HG02885 (cell line): ENCODE results near the gene CCL11.

ENCODE experiments used
- ATAC-seq: cut with Tn5 transposase; IDR thresholded peaks from one replicate; pipeline ENCODE4 v1.9.1; 2021; ENCODE audit warnings: mild to moderate bottlenecking; ENCODE audit not compliant: unreplicated experiment, poor library complexity

The CCL11 gene

DNA sequence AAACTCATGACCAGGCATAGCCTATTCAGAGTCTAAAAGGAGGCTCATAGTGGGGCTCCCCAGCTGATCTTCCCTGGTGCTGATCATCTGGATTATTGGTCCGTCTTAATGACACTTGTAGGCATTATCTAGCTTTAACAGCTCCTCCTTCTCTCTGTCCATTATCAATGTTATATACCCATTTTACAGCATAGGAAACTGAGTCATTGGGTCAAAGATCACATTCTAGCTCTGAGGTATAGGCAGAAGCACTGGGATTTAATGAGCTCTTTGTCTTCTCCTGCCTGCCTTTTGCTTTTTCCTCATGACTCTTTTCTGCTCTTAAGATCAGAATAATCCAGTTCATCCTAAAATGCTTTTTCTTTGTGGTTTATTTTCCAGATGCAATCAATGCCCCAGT is 29.7 kb upstream of the CCL11 start:
- no peak for ATAC-seq

DNA sequence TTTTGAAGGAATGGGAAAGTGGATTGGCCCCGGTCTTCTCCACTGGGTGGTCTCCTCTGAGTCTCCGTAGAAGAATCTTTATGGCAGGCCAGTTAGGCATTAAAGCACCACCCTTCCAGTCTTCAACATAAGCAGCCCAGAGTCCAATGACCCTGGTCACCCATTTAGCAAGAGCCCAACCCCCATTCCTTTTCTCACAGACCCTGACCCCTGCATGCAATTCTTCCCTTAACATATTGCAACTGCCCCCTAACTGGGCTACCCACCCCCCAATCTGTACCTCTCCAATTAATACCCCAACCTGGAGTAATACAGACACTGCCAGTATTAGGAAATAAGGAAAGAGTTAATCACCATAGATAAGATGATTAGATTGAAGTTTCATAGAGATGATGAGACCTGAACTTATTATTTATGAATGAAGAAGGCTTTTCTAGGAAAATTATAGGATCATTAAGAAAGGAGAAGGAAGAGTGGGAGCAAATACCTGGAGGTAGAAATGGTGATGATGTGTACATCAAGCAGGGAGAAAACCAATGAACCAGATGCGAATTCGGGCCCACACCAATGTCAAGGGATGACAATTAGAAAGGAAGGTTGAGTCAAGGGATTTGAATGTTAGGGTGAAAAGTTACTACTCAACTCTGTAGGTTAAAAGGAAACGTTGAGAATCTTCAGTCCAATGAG is 28.1 kb upstream of the CCL11 start:
- no peak for ATAC-seq

- ATAC-seq = no peak
Observed at GRCh38 chr17:34257986-34258326, 27.6 kb upstream of the CCL11 start.

DNA sequence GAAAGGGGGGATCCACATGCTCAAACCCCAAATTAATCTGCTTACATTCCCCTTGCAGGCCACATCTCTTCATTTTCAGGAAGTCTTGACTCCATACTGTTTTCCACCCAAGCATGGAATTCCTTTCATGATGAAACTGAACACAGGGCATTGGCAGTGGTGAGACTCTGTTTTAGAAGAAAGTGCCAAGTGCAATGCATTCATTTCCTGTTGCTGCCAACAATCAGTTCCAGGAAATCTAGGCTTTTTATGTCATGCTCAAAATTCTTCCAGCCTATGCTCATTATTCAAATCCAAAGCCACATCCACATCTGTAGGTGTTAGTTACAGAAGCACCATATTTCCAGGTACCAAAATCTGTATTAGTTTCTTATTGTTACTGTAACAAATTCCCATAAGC is 26.4 kb upstream of the CCL11 start:
- ATAC-seq = no peak

DNA sequence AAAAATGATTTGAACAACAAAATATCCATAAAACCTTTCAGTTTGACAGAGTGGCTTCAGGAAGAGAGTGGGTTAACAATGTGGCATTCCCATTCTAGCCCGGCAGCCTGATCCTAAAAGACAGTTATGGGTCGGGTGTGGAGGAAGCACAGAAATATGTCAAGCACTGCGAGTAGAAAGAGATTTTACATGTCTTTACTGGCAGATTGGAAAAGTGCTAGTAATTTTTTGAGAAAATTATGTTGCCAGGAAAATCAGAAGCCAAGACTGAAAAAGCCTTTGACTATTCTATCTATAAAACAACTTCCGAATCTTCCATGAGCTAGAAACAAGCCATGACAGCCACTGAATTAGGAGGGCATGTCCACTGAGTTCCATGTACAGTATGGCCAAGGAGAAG is 24.7 kb upstream of the CCL11 start:
- no peak for ATAC-seq

DNA sequence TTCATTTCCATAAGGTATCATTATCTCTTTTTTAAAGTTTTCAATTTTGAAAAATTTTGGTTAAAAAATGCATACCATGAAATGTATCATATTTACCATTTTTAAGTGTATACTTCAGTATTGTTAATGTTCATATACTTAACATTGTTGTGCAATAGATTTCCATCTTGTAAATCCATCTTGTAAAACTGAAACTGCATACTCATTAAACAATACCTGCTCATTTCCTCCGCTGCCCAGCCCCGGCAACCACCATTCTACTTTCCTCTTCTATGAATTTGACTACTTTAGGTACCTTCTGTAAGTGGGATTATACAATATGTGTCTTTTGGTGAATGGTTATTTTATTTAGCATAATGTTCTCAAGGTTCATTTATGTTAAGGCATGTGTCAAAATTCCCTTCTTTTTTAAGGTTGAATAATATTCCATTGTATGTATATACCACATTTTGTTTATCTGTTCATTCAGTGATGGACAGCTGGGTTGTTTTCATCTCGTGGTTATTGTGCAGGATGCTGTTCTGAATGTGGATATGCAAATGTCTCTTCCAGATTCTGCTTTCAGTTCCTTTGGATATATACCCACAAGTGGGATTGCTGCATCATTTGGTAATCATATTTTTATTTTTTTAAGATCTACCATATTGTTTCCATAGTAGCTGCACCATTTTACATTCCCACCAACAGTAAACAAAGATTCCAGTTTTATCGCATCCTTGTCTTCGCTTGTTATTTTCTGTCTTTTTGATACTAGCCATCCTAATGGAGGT is 23.8 kb upstream of the CCL11 start:
- no peak for ATAC-seq

DNA sequence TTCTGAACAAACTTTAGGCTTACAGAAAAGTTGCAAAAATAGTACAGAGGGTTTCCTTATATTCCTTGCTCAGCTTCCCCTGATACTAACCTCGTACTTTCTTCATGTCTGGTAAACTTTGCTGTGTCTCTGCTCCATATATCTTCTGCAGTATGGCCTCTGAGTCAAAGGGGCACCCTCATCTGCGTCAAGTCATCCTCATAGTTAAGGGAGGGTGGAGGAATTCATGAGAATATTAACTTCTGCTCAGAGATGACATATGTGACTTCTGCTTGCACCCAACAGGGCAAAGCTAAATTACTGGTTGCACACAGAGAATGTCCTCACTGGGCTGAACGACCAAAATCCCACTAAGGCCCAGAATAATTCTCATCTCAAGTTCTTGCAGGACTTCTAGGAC is 19.8 kb upstream of the CCL11 start:
- no peak for ATAC-seq

- no peak for ATAC-seq
Observed at GRCh38 chr17:34269969-34270368, 15.6 kb upstream of the CCL11 start, which contains the start of gene CCL7. Gene CCL7, plus strand, starts transcription at chr17:34270221. Its CDS starts 70 bp downstream, at chr17:34270291.

- no peak for ATAC-seq
Observed at GRCh38 chr17:34275881-34276280, 9.7 kb upstream of the CCL11 start.

DNA sequence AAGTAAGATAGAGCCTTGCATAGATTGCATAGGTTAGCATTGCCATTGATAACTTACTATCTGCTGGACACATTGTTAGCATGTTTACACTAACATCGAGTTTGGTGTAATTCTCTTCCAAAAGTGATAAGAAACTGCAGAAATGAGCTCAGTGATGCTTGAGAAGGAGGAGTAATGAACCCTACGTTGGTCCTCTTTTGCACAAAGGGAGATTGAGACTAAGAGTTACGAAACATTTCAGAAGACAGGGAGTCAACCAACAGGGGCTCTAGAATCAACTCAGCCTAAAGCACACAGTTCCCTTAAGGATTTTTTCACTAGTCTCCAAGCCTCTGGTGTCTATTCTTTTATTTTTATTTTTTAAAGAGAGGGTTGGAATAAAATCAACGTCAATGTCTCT is 8.7 kb upstream of the CCL11 start:
- ATAC-seq = no peak

DNA sequence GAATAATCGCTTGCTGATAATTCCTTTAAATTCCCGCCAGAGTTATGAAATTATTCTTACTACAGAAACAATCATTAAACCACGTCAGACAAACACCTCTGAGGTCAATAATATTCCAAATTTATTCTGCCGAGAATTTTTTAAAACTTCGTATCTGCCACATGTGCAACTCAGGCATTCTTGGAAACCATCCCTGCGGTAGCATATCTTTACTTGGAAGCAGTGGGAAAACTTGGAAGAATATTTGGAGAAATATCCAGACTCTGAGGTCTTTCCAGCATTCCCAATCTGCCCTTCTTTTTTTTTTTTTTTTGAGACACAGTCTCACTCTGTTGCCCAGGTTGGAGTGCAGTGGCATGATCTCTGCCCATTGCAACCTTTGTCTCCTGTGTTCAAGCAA is 2.0 kb upstream of the CCL11 start:
- no peak for ATAC-seq

GRCh38 chr17:34287875-34288274 is 2.3 kb downstream of the CCL11 start:
- ATAC-seq = no peak

DNA sequence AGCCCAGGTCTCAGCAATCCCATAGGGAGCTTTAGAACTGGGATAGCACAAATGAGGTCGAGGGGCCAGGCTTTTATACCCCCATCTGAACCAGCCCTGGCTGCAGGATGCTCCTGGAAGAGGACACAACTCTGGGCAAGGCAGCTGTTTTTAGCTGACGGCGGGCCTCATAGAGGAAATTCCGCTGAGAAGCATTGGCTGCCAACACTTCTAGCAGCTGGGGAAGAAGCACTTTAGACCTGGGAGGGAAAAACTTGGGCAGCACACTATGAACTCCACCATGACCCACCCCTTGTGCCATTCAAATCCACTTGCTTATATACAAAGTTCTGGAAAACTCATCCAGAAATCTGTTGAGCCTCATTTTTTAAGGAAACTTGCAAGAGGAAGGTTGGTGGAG is 5.0 kb downstream of the CCL11 start:
- no peak for ATAC-seq

DNA sequence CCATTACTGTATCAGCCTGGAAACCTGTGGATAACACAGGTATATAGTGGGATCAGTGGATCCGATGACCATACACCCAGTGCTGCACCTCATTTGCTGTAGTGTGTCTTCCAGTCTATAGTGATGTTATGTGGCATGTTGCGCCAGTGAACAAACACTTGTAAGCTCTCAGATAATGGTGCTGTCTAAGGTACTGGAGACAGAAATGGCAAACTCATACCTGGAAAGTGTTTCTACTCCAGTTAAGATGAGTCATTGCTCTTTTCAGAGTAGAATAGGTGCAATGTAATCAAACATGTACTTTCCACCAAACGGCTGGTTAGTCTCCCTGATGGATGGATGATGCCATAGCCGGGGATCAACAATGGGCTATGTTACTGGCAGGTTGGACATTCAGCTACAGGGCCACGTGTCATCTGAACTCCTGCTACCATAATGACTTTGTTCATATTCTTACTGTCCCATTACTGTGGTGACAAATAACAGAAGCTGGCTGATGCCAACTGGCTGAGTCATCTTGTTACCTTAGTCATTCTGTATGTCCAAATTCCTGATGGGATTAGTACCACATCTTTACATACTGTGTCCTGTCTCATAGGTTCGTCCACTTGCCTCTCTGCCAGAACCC is 6.3 kb downstream of the CCL11 start:
- no peak for ATAC-seq

DNA sequence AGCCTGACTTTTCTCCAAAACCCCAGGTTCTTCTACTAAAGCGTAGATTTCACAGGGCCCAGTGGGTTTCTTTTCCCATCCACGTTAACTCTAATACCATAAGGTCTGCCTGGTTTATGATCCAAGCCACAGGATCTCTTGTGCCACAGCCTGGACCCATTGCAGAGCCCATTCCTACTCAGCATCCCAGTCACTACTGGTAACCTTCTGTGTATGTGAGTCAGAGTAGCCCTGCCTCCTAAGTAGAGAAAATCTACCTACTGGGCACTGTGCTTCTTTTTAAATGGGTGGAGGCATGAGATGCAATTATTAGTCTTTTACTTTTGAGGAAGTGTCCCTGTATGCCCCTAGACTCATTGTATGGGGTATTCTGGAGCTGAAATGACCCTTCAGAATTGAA is 13.5 kb downstream of the CCL11 start:
- no peak for ATAC-seq

DNA sequence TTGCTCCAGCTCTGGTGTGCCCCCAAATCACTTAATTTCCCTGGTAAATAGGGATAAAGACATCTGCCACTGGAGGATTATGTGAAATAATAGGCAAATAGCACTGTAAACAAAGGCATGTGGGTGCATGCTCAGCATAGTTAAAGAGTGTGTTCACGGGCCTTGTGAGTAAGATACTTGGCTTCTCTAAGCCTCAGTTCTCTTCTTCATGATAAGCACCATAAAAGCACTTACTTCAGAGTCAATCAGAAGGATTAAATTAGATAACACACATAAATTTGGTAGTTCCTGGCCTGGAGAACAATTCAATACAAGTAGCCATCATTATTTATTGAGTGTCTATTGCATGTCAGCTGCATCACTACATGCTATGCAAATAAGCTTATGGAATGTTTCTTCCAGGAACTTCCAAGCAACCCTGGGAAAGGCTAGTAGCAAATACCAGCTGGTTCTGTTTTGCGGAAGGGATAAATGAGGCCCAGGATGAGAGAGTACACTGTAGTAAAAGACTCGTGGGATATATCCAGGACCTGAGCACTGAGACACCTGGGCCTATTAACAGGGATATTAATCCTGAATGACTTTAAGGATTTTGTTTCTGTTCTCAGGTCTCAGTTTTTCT is 14.5 kb downstream of the CCL11 start:
- ATAC-seq = no peak

DNA sequence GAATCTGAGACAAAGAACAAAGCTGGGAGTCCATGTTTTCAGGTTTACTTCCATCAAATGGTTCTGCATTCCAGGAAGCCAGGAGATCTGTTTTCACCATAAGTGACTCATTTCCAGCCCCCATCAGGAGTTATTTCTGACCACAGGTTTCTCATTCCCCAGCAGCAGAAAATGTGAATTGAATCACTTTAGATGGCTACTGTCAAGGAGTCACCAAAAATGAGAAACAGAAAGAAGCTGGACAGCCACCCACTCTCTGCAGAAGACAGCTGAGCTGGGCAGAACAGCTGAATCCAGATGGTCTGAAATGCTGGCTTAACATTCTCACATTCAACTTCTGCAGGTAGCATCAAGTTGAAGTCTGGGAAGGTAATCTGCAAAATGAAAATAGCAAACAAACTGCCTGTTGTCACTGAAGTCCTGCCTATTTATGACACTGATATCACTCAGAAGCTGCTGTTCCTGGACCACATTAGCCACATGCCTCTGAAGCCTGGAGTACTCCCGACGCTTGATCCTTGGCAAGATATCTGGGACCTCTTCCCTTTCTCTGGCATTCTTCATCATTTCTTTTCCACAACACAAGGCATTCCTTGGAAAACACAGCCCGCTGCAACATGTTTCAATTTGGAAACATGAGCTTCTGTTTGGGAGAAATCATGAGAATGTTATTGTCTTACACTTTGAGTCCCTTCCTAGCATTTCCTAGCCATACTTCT is 15.3 kb downstream of the CCL11 start:
- no peak for ATAC-seq

GRCh38 chr17:34301986-34302385 is 16.4 kb downstream of the CCL11 start:
- ATAC-seq = no peak

- ATAC-seq = no peak
Observed at GRCh38 chr17:34302636-34303035, 17.1 kb downstream of the CCL11 start.

- no peak for ATAC-seq
Observed at GRCh38 chr17:34303606-34304005, 18.1 kb downstream of the CCL11 start.

GRCh38 chr17:34305061-34305460 is 19.5 kb downstream of the CCL11 start:
- no peak for ATAC-seq
